H7 (cell line): Measurements from ENCODE around the gene LYPLAL1. TPM values are rescaled to one million over a fixed set of nuclear protein-coding genes. Genes with fewer than 3 reads are reported as not detected.

ENCODE experiments used
- DNase-seq: peaks from one replicate; pipeline ENCODE4 v3.0.0; 2012
- H3K27me3 ChIP-seq: 2 replicates; pipeline ENCODE4 v1.6.0; 2011; ENCODE audit warnings: mild to moderate bottlenecking, low read length; ENCODE audit not compliant: control insufficient read depth, insufficient read depth
- H3K36me3 ChIP-seq: replicated peaks from 2 replicates; pipeline ENCODE4 v1.5.1; 2011; ENCODE audit warnings: low read length; ENCODE audit not compliant: control insufficient read depth, insufficient read depth
- H3K4me3 ChIP-seq: 2 replicates; pipeline ENCODE4 v1.5.1; 2011; ENCODE audit warnings: low read depth, mild to moderate bottlenecking, control low read depth, low read length, moderate library complexity; ENCODE audit not compliant: insufficient read depth
- total RNA-seq: library from RNA; depleted of rRNA; stranded (reverse); fragments of >200 nt; shearing (Covaris generic); gene quantifications from 2 replicates; pipeline ENCODE4 v1.2.3, GENCODE V29; 2014

Gene LYPLAL1
- total RNA-seq, 1 experiment from 2014 or later, result 25.3 TPM

DNA sequence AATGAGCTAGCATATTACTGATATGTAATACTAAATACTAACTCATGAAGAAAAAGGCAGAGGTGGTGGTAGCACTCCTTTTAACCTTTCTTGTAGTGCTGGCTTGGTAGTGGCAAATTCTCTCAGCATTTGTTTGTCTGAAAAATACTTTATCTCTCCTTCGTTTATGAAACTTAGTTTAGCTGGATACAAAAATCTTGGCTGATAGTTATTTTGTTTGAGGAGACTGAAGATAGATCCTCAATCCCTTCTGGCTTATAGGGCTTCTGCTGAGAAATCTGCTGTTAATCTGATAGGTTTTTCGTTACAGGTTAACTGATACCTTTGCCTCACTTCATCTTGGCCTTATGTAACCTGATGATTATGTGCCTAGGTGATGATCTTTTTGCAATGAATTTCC is 87.8 kb downstream of the LYPLAL1 start:
- no peak for DNase-seq

More for the DNA sequence above, 87.8 kb downstream of the LYPLAL1 start:
- no peak overlapping the region for H3K4me3 ChIP-seq
- H3K36me3 ChIP-seq, result no peaks in the 10 kb centered on the region
- no peaks in the 10 kb centered on the region for H3K27me3 ChIP-seq
